K562 (cell line): ENCODE data around the gene TPD52L1. TPM values are rescaled to one million over a fixed set of nuclear protein-coding genes. Genes with fewer than 3 reads are reported as not detected.

ENCODE experiments used
- ATAC-seq: fragments of 200-7000 bp; cut with Tn5 transposase; 3 replicates; pipeline ENCODE4 v1.9.1; 2020; ENCODE audit warnings: moderate library complexity
- BruUV-seq: library from RNA; stranded (reverse); fragments of 400-500 nt; replicated peaks from 2 replicates; lab custom pipeline; 2021; lab: Mats Ljungman, UMichigan
- CTCF ChIA-PET: fragments of 300-600 bp; formaldehyde crosslinking; extraction: SDS; loops from one replicate; lab custom pipeline; 2021; ENCODE audit warnings: low intra/inter-chr PET ratio; lab: Yijun Ruan, JAX
- POLR2A ChIA-PET: fragments of 300-600, 350-650 bp; sonication (Branson Sonifier 250); formaldehyde crosslinking; extraction: SDS; loops from one replicate; lab custom pipeline; 2021; ENCODE audit warnings: antibody characterized with exemption, inconsistent platforms; lab: Yijun Ruan, JAX
- DNase-seq, 4 experiments: peaks; one replicate each; pipeline versions ENCODE4 v3.0.0 to v3.0.0-alpha.2; 2011 to 2018; ENCODE audit warnings: low spot score in 3 of 4, mixed read lengths in 3 of 4; ENCODE audit errors: extremely low read depth in 1 of 4
- FAIRE-seq: peaks from 2 replicates; lab custom pipeline; 2011; peaks lifted over from hg19 to GRCh38; lab: Jason Lieb, UNC
- H2AFZ ChIP-seq: 2 replicates; pipeline ENCODE4 v1.6.0; 2011; ENCODE audit warnings: low read depth, low read length, control low read depth, inconsistent platforms
- H3K27ac ChIP-seq: fragments of 200-600 bp; 3 replicates; pipeline ENCODE4 v1.8.0; 2011; ENCODE audit warnings: low read depth, mild to moderate bottlenecking, control low read depth, inconsistent platforms, low read length, moderate library complexity, mixed read lengths; ENCODE audit errors: extremely low read depth
- H3K27me3 ChIP-seq, 2 experiments: fragments of 300-600 bp in 1 of 2; 2 replicates in 1 of 2; 3 replicates in 1 of 2; pipeline versions ENCODE4 v1.6.0 to v1.8.0; 2011; ENCODE audit warnings: inconsistent platforms in 2 of 2, low read length in 2 of 2, mild to moderate bottlenecking in 1 of 2, mixed read lengths in 1 of 2, moderate library complexity in 1 of 2; ENCODE audit not compliant: control insufficient read depth in 2 of 2, insufficient read depth in 2 of 2
- H3K36me3 ChIP-seq: fragments of 300-600 bp; 3 replicates; pipeline ENCODE4 v1.8.0; 2011; ENCODE audit warnings: mild to moderate bottlenecking, low read length, inconsistent platforms; ENCODE audit not compliant: control insufficient read depth, insufficient read depth
- H3K4me1 ChIP-seq, 2 experiments: fragments of 200-600 bp in 1 of 2; replicated peaks in 1 of 2; 2 replicates in 1 of 2; 3 replicates in 1 of 2; pipeline versions ENCODE4 v1.5.1 to v1.8.0; 2011; ENCODE audit warnings: inconsistent platforms in 2 of 2, low read length in 2 of 2, mild to moderate bottlenecking in 1 of 2, mixed read lengths in 1 of 2, moderate library complexity in 1 of 2; ENCODE audit not compliant: control insufficient read depth in 2 of 2, insufficient read depth in 2 of 2
- H3K4me2 ChIP-seq: 2 replicates; pipeline ENCODE4 v1.6.1; 2011; ENCODE audit warnings: low read length, control low read depth, inconsistent platforms, mixed read lengths; ENCODE audit not compliant: insufficient read depth
- H3K4me3 ChIP-seq: fragments of 200-600 bp; sonication (generic), shearing (Covaris generic); 2 replicates; pipeline ENCODE4 v1.5.1; 2016; ENCODE audit warnings: control low read depth, inconsistent platforms
- H3K79me2 ChIP-seq: fragments of 200-600 bp; 3 replicates; pipeline ENCODE4 v1.8.0; 2011; ENCODE audit warnings: low read length, inconsistent platforms; ENCODE audit not compliant: control insufficient read depth, insufficient read depth
- H3K9ac ChIP-seq, 2 experiments: 2 replicates each; pipeline versions ENCODE4 v1.6.0 to v1.6.1; 2011; ENCODE audit warnings: low read depth in 2 of 2, low read length in 2 of 2, control low read depth in 1 of 2, inconsistent platforms in 1 of 2, mild to moderate bottlenecking in 1 of 2, mixed read lengths in 1 of 2; ENCODE audit not compliant: insufficient read depth in 1 of 2
- H3K9me1 ChIP-seq: one replicate; pipeline ENCODE4 v1.6.0; 2011; ENCODE audit warnings: inconsistent platforms, mild to moderate bottlenecking, low read length, moderate library complexity; ENCODE audit not compliant: control insufficient read depth, insufficient read depth
- H3K9me3 ChIP-seq: replicated peaks from 2 replicates; pipeline ENCODE4 v1.5.1; 2011; ENCODE audit warnings: low read depth, low read length, inconsistent platforms; ENCODE audit not compliant: control insufficient read depth, insufficient read depth
- H4K20me1 ChIP-seq: replicated peaks from 2 replicates; pipeline ENCODE4 v1.6.1; 2011; ENCODE audit warnings: low read length, inconsistent platforms, mixed read lengths; ENCODE audit not compliant: control insufficient read depth, insufficient read depth
- ARID3B ChIP-seq: fragments of 250-450 bp; sonication (Bioruptor Pico); IDR thresholded peaks from 2 replicates; pipeline ENCODE4 v1.4.0; 2020; ENCODE audit warnings: borderline replicate concordance
- BHLHE40 ChIP-seq: IDR thresholded peaks from 2 replicates; pipeline ENCODE4 v1.6.1; 2011; ENCODE audit warnings: low read length, improper control_type of control experiment
- BRD4 ChIP-seq: fragments of 200-600 bp; sonication (generic); IDR thresholded peaks from 2 replicates; pipeline ENCODE4 v1.6.1; 2017; ENCODE audit warnings: inconsistent platforms
- NR0B1 ChIP-seq: fragments of 450-650 bp; IDR thresholded peaks from one replicate; pipeline ENCODE4 v1.6.1; 2018; ENCODE audit warnings: mild to moderate bottlenecking, moderate library complexity; ENCODE audit not compliant: partially characterized antibody
- TSHZ1 ChIP-seq: fragments of 250-450 bp; sonication (Bioruptor Pico); IDR thresholded peaks from 2 replicates; pipeline ENCODE4 v1.4.0; 2020; ENCODE audit warnings: mild to moderate bottlenecking, moderate library complexity
- ZNF217 ChIP-seq: sonication (generic); formaldehyde crosslinking; IDR thresholded peaks from 2 replicates; pipeline ENCODE4 v1.8.0; 2022; ENCODE audit warnings: mild to moderate bottlenecking, missing genetic modification reagents
- WGBS: fragments of 100-300 bp; shearing (Covaris generic); methylation state at CpG from one replicate; pipeline ENCODE4 v1.1.6; 2016; ENCODE audit warnings: low coverage, mixed read lengths; ENCODE audit not compliant: insufficient coverage; ENCODE audit errors: missing lambda C conversion rate; 5-methylcytosine and 5-hydroxymethylcytosine counted together
- in situ Hi-C: fragments of 300-500 bp; cut with MboI; formaldehyde crosslinking; loops from 4 replicates; pipeline ENCODE4 v1.15.0; 2018; ENCODE audit warnings: inconsistent platforms, mixed read lengths
- intact Hi-C: fragments of 100-400 bp; cut with micrococcal nuclease; formaldehyde crosslinking; loops from 2 replicates; pipeline ENCODE4 v1.14.2; 2022
- polyA plus RNA-seq, 8 experiments: library from polyadenylated mRNA; depleted of rRNA in 4 of 8; stranded (reverse) in 5 of 8; unstranded in 3 of 8; fragments of >200 nt; fragmentation: Nextera tagmentation in 2 of 8; fragmentation: Illumina TruSeq in 1 of 8; extraction: Ambion mirVana in 2 of 8; extraction: Trizol in 1 of 8; gene quantifications; 2 replicates each; pipeline versions ENCODE4 v1.2.1 to v1.2.3, GENCODE V29; 2011 to 2014; ENCODE audit warnings: inconsistent platforms in 1 of 8, missing spikeins in 1 of 8
- total RNA-seq, 7 experiments: library from RNA; depleted of rRNA in 6 of 7; stranded (reverse); fragments of >200 nt in 6 of 7; fragmentation: Illumina TruSeq in 2 of 7; extraction: Trizol in 2 of 7; gene quantifications; 2 replicates each; pipeline versions ENCODE4 v1.2.1 to v1.2.3, GENCODE V29; 2011 to 2021; ENCODE audit warnings: low replicate concordance in 1 of 7

TPD52L1 gene
- total and polyA plus RNA-seq, 9 of the 15 experiments (the other 6 are each of a cell fraction or from before 2014, with no cell fraction given), result 12.9 to 149 (median 75.7) TPM

- no peaks in the 10 kb centered on the region for H3K79me2 ChIP-seq
- no TSS peak for BruUV-seq
- ATAC-seq, result no peak
- CTCF ChIA-PET, result no interaction called here
- no peak overlapping the region for H3K9ac ChIP-seq
- no peak overlapping the region for H3K4me3 ChIP-seq
- in situ Hi-C loops, result no loop called here
- no peaks in the 10 kb centered on the region for H3K9me3 ChIP-seq
- H3K4me2 ChIP-seq, result no peak overlapping the region
- H3K36me3 ChIP-seq, result no peaks in the 10 kb centered on the region
- no peak for DNase-seq
- no peaks in the 10 kb centered on the region for H3K27me3 ChIP-seq
- H2AFZ ChIP-seq, result no peak overlapping the region
- no peak for TF ChIP-seq BRD4
- no peak for TF ChIP-seq NR0B1
- no peak for TF ChIP-seq BHLHE40
- TF ChIP-seq ARID3B (CRISPR knock-in tag), result no peak
- no peak for TF ChIP-seq ZNF217 (CRISPR knock-in tag)
- TF ChIP-seq TSHZ1, result no peak
- no peak for FAIRE-seq
- 50% methylated on average over 2 of the region's 2 CpGs for WGBS
- intact Hi-C loops, result no loop called here
- no peaks in the 10 kb centered on the region for H3K4me1 ChIP-seq
- no peaks in the 10 kb centered on the region for H3K9me1 ChIP-seq
- H3K27ac ChIP-seq, result no peak overlapping the region
- H4K20me1 ChIP-seq, result no peaks in the 10 kb centered on the region
- POLR2A ChIA-PET, result interaction anchor here (0.6 kb wide), 1 partner anchor 164 kb away, joined by 3 read pairs; no protein-coding TSS in a partner anchor
These were observed 15.5 kb upstream of the TPD52L1 start for GRCh38 chr6:125138083-125138482.
